Neural cell (in vitro differentiated cells): ENCODE data around the gene MACROH2A2.

Experiments
- EZH2 ChIP-seq: fragments of 200-600, 300-800 bp; shearing (Covaris generic), sonication (generic); IDR thresholded peaks from 2 replicates; pipeline ENCODE4 v1.6.1; 2014; ENCODE audit warnings: antibody characterized with exemption, low read length, borderline replicate concordance, mild to moderate bottlenecking; ENCODE audit not compliant: insufficient read depth, poor library complexity, severe bottlenecking
- MXI1 ChIP-seq: fragments of 450-650 bp; conservative IDR thresholded peaks from 2 replicates; pipeline ENCODE4 v1.6.1; 2014; ENCODE audit warnings: antibody characterized with exemption, mild to moderate bottlenecking; ENCODE audit not compliant: poor library complexity, severe bottlenecking
- POLR2AphosphoS5 ChIP-seq: IDR thresholded peaks from 2 replicates; pipeline ENCODE4 v1.6.1; 2012
- REST ChIP-seq: IDR thresholded peaks from 2 replicates; pipeline ENCODE4 v1.6.1; 2012; ENCODE audit warnings: borderline replicate concordance
- TAF1 ChIP-seq: IDR thresholded peaks from 2 replicates; pipeline ENCODE4 v1.6.1; 2012; ENCODE audit warnings: low read depth
- TF ChIP-seq, protein P1 (sequence below): fragments of 450-650 bp; IDR thresholded peaks from 2 replicates; pipeline ENCODE4 v1.5.1; 2014; ENCODE audit warnings: antibody characterized with exemption, mild to moderate bottlenecking, moderate library complexity; ENCODE audit not compliant: poor library complexity, severe bottlenecking

DNA sequence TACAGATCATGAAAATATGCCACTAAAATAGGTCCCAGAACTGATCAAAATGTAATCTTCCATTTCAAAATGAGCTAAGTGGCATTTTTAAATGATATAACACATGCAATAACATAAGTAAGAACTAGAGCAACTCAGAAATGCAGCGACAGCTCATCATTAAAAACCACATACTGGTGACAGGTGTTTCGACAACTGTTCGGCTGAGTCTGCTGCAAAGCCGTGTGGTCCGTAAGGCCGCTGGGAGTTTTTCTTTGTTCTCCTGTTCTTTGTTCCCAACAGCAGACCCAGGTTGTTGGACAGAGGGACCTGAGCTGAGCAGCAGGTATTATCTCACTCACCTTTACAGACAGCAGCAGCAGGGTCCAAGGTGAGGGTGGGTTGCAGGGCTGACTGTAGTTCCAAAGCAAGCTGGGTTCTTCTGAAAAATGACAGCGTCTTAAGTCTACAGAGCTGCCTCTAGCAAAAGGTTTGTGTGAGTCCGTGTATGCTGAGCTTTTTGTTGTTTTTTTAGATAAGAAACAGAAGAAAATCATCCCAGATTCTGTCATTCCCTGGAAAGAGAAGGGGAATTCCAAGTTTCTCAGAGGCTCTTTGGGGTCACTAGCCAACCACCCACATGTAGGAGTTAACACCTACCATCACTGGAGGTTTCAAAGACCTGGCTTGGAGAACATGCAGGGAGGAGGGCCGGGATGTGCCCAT is 45.4 kb upstream of the MACROH2A2 start:
- TF ChIP-seq POLR2AphosphoS5 (peak; percentile 24), TAF1 (no peak), REST (no peak), EZH2 (no peak), MXI1 (no peak)
- TF ChIP-seq, protein P1, sequence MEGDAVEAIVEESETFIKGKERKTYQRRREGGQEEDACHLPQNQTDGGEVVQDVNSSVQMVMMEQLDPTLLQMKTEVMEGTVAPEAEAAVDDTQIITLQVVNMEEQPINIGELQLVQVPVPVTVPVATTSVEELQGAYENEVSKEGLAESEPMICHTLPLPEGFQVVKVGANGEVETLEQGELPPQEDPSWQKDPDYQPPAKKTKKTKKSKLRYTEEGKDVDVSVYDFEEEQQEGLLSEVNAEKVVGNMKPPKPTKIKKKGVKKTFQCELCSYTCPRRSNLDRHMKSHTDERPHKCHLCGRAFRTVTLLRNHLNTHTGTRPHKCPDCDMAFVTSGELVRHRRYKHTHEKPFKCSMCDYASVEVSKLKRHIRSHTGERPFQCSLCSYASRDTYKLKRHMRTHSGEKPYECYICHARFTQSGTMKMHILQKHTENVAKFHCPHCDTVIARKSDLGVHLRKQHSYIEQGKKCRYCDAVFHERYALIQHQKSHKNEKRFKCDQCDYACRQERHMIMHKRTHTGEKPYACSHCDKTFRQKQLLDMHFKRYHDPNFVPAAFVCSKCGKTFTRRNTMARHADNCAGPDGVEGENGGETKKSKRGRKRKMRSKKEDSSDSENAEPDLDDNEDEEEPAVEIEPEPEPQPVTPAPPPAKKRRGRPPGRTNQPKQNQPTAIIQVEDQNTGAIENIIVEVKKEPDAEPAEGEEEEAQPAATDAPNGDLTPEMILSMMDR: no peak
